Smooth muscle cell (in vitro differentiated cells): ENCODE measurements around the gene EPN2. TPM values are rescaled to one million over a fixed set of nuclear protein-coding genes. Genes with fewer than 3 reads are reported as not detected.
"Not testable (repeated sequence)": the region's sequence is repeated elsewhere in the genome, so short reads cannot be mapped to it uniquely, and the experiment has no call there.

ENCODE experiments used
- DNase-seq: peaks from one replicate; lab custom pipeline; 2025; ENCODE audit not compliant: unreplicated experiment; lab: John Stamatoyannopoulos, UW
- H2AFZ ChIP-seq: fragments of 200-600 bp; sonication (generic); 2 replicates; pipeline ENCODE4 v1.6.0; 2016; ENCODE audit warnings: antibody characterized with exemption, low read depth, mild to moderate bottlenecking
- H3F3A ChIP-seq: fragments of 200-600 bp; sonication (generic); 2 replicates; pipeline ENCODE4 v1.6.0; 2017; ENCODE audit warnings: antibody characterized with exemption, low read depth
- H3K27ac ChIP-seq: fragments of 200-600 bp; sonication (generic); 2 replicates; pipeline ENCODE4 v1.5.1; 2016; ENCODE audit warnings: low read depth, mild to moderate bottlenecking
- H3K27me3 ChIP-seq: fragments of 200-600 bp; sonication (generic); 2 replicates; pipeline ENCODE4 v1.6.1; 2016; ENCODE audit warnings: low read depth, mild to moderate bottlenecking
- H3K36me3 ChIP-seq: fragments of 200-600 bp; sonication (generic); 2 replicates; pipeline ENCODE4 v1.5.1; 2016; ENCODE audit warnings: low read depth
- H3K4me1 ChIP-seq: fragments of 200-600 bp; sonication (generic); 2 replicates; pipeline ENCODE4 v1.5.1; 2016; ENCODE audit warnings: low read depth
- H3K4me2 ChIP-seq: fragments of 200-600 bp; sonication (generic); 2 replicates; pipeline ENCODE4 v1.6.0; 2016; ENCODE audit warnings: mild to moderate bottlenecking
- H3K4me3 ChIP-seq: fragments of 200-600 bp; sonication (generic); 2 replicates; pipeline ENCODE4 v1.5.1; 2016; ENCODE audit warnings: mild to moderate bottlenecking
- H3K79me2 ChIP-seq: fragments of 200-600 bp; sonication (generic); 2 replicates; pipeline ENCODE4 v1.6.0; 2016; ENCODE audit warnings: low read depth, mild to moderate bottlenecking
- H3K9ac ChIP-seq: fragments of 200-600 bp; sonication (generic); 2 replicates; pipeline ENCODE4 v1.6.0; 2016; ENCODE audit warnings: low read depth
- H3K9me3 ChIP-seq: fragments of 200-600 bp; sonication (generic); replicated peaks from 2 replicates; pipeline ENCODE4 v1.5.1; 2016; ENCODE audit warnings: low read depth
- H4K20me1 ChIP-seq: fragments of 200-600 bp; sonication (generic); 2 replicates; pipeline ENCODE4 v1.6.0; 2016; ENCODE audit warnings: low read depth
- CTCF ChIP-seq: fragments of 200-600 bp; sonication (generic); IDR thresholded peaks from 2 replicates; pipeline ENCODE4 v1.5.1; 2017; ENCODE audit warnings: borderline replicate concordance, mild to moderate bottlenecking, antibody characterized with exemption; ENCODE audit not compliant: insufficient read depth, poor library complexity, severe bottlenecking
- WGBS: methylation state at CpG from one replicate; pipeline ENCODE4 v1.1.7; 2016; ENCODE audit warnings: low lambda C conversion rate; 5-methylcytosine and 5-hydroxymethylcytosine counted together
- polyA plus RNA-seq: library from polyadenylated mRNA; unstranded; fragments of >200 nt; fragmentation: Nextera tagmentation; extraction: Ambion mirVana; gene quantifications from 2 replicates; pipeline ENCODE4 v1.2.1, GENCODE V29; 2016
- total RNA-seq: library from RNA; depleted of rRNA; stranded (reverse); fragments of >200 nt; gene quantifications from 2 replicates; pipeline ENCODE4 v1.2.3, GENCODE V29; 2014

EPN2 gene
- total and polyA plus RNA-seq, 2 experiments from 2014 or later, result 27.6 to 46.7 TPM

DNA sequence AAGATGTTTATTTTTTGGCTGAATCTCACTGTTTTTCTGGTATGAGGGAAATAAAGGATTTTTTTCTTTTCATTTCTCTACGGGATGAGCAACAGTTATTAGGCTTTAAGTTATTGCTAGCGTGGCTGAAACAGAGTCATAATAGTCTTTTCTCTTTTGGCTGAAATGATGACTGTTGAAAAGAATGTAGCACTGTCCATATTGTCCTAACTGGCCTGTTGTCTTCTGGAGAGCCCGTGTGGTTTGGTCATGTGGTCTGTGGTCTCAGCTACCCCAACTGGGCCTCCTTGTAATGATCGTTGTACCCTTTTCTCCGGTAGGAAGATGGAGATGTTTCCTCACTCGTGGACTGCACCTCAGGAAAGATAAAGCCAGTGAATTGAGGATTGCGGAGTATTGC, 36.6 kb downstream of the EPN2 start:
- Histone ChIP-seq H3K27ac (peak overlapping the region; percentile 4), H3K9me3 (no peaks in the 10 kb centered on the region), H3K4me2 (peak overlapping the region; percentile 29), H3K4me3 (no peak overlapping the region), H3F3A (no peaks in the 10 kb centered on the region), H3K4me1 (no peaks in the 10 kb centered on the region), H3K79me2 (peaks cover 89% of the 10 kb centered on the region), H3K36me3 (no peaks in the 10 kb centered on the region), H3K9ac (no peak overlapping the region), H3K27me3 (no peaks in the 10 kb centered on the region), H4K20me1 (peaks cover 100% of the 10 kb centered on the region), H2AFZ (no peak overlapping the region)
- no peak for TF ChIP-seq CTCF
- DNase-seq, result no peak
- WGBS, result 72% methylated on average over 7 of the region's 7 CpGs

- H3F3A ChIP-seq, result no peaks in the 10 kb centered on the region
- H2AFZ ChIP-seq, result no peak overlapping the region
- H4K20me1 ChIP-seq, result peaks cover 100% of the 10 kb centered on the region
- H3K9ac ChIP-seq, result no peak overlapping the region
- H3K36me3 ChIP-seq, result no peaks in the 10 kb centered on the region
- H3K4me1 ChIP-seq, result no peaks in the 10 kb centered on the region
- peaks cover 87% of the 10 kb centered on the region for H3K79me2 ChIP-seq
- no peak overlapping the region for H3K4me2 ChIP-seq
- 79% methylated on average over 3 of the region's 3 CpGs for WGBS
- H3K27me3 ChIP-seq, result no peaks in the 10 kb centered on the region
- no peaks in the 10 kb centered on the region for H3K9me3 ChIP-seq
- no peak for DNase-seq
- H3K4me3 ChIP-seq, result no peak overlapping the region
- no peak overlapping the region for H3K27ac ChIP-seq
- TF ChIP-seq CTCF, result no peak
Measured at GRCh38 chr17:19274893-19275292, 37.7 kb downstream of the EPN2 start.

DNA sequence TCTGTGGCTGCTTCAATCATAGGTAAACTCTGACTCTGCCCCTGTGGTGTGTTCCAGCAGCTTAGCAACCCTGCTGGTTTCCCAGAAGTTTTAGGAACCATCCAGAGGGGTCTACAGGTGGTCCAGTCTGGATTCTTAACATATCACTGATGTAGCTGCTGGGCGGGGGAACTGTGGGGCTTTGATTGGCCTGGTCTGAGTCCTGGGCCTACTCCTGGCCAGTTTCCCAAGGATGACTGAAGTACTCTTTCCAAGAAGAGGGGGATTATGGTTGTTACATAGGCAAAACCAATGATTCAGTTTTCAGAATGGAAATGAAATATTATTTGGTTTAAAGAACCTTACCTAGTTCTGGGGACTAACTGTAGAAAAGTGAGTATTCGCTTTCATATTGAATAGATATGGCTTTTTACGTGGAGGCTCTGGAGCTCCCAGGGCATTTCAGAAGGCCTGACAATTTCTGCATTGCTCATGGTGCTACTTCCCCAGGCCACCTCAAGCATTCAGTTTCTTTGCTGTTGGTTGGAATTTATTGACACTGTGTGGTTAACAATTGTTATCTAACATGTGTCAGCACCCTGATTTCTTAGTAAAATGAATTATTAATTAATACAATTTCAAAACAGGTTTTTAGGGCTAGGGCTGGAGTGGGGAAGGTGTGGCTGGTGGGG, 38.4 kb downstream of the EPN2 start:
- no peaks in the 10 kb centered on the region for H3K9me3 ChIP-seq
- DNase-seq, result no peak
- H4K20me1 ChIP-seq, result peaks cover 100% of the 10 kb centered on the region
- H2AFZ ChIP-seq, result no peak overlapping the region
- TF ChIP-seq CTCF, result no peak
- no peak overlapping the region for H3K27ac ChIP-seq
- H3K27me3 ChIP-seq, result no peaks in the 10 kb centered on the region
- H3K9ac ChIP-seq, result no peak overlapping the region
- no peaks in the 10 kb centered on the region for H3K4me1 ChIP-seq
- no peak overlapping the region for H3K4me3 ChIP-seq
- H3F3A ChIP-seq, result no peaks in the 10 kb centered on the region
- no peaks in the 10 kb centered on the region for H3K36me3 ChIP-seq
- no peak overlapping the region for H3K4me2 ChIP-seq
- peaks cover 87% of the 10 kb centered on the region for H3K79me2 ChIP-seq
- WGBS, result 95% methylated on average over 3 of the region's 3 CpGs

DNA sequence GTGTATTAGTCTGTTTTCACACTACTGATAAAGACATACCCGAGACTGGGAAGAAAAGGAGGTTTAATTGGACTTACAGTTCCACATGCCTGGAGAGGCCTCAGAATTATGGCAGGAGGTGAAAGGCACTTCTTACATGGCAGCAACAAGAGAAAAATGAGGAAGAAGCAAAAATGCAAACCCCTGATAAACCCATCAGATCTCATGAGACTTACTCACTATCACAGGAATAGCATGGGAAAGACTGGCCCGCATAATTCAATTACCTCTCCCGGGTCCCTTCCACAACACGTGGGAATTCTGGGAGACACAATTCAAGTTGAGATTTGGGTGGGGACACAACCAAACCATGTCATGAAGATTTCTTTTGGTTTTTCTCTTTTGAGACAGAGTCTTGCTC, 41.1 kb downstream of the EPN2 start:
- not testable (repeated sequence) for H3F3A ChIP-seq, H3K4me3 ChIP-seq, H3K9me3 ChIP-seq, H3K4me2 ChIP-seq, H3K27me3 ChIP-seq, DNase-seq, H3K27ac ChIP-seq, H3K36me3 ChIP-seq, H2AFZ ChIP-seq, H3K9ac ChIP-seq, H3K4me1 ChIP-seq
- WGBS, result 98% methylated on average over 4 of the region's 4 CpGs
- peaks cover 65% of the 10 kb centered on the region for H3K79me2 ChIP-seq
- H4K20me1 ChIP-seq, result peaks cover 100% of the 10 kb centered on the region
